ENCODE measurements around the gene ADAM10. TPM values are rescaled to one million over a fixed set of nuclear protein-coding genes. Genes with fewer than 3 reads are reported as not detected.
A peak's percentile ranks its signal among the peaks of the same experiment; 100 is the strongest.

The ADAM10 gene
- total RNA-seq, 1 donor from 2014 or later = 243 TPM

GRCh38 chr15:58571491-58571890 is 178.0 kb downstream of the ADAM10 start:
- TF ChIP-seq, protein P1, sequence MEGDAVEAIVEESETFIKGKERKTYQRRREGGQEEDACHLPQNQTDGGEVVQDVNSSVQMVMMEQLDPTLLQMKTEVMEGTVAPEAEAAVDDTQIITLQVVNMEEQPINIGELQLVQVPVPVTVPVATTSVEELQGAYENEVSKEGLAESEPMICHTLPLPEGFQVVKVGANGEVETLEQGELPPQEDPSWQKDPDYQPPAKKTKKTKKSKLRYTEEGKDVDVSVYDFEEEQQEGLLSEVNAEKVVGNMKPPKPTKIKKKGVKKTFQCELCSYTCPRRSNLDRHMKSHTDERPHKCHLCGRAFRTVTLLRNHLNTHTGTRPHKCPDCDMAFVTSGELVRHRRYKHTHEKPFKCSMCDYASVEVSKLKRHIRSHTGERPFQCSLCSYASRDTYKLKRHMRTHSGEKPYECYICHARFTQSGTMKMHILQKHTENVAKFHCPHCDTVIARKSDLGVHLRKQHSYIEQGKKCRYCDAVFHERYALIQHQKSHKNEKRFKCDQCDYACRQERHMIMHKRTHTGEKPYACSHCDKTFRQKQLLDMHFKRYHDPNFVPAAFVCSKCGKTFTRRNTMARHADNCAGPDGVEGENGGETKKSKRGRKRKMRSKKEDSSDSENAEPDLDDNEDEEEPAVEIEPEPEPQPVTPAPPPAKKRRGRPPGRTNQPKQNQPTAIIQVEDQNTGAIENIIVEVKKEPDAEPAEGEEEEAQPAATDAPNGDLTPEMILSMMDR (IDR thresholded peaks at IDR 0.05; ENCODE audit: insufficient read depth, low read depth, low read length) = no peak
- TF ChIP-seq EZH2 (IDR thresholded peaks at IDR 0.05; ENCODE audit: insufficient read depth, low read length) = no peak
- H3K27ac ChIP-seq (ENCODE audit: low read depth, low read length) = no peak overlapping the region
- Mint-ChIP-seq H3K4me3 (ENCODE audit: unreplicated experiment) (no peak overlapping the region), H3K4me1 (ENCODE audit: low read depth, unreplicated experiment) (peaks cover 1% of the 10 kb centered on the region), H3K9me3 (ENCODE audit: unreplicated experiment) (no peaks in the 10 kb centered on the region), H3K27me3 (ENCODE audit: low read depth, unreplicated experiment) (no peaks in the 10 kb centered on the region), H3K27ac (ENCODE audit: unreplicated experiment) (no peak overlapping the region), H3K36me3 (ENCODE audit: low read depth, unreplicated experiment) (no peaks in the 10 kb centered on the region)
- no peak overlapping the region for H3K4me3 ChIP-seq (ENCODE audit: insufficient read depth, low read depth, low read length)
- no peaks in the 10 kb centered on the region for H3K27me3 ChIP-seq (ENCODE audit: insufficient read depth, low read length)
- H3K4me1 ChIP-seq (ENCODE audit: insufficient read depth, low read length) = no peaks in the 10 kb centered on the region
- no peaks in the 10 kb centered on the region for H3K9me3 ChIP-seq (ENCODE audit: insufficient read depth, low read depth, low read length)
- H3K9ac ChIP-seq (ENCODE audit: low read length) = no peak overlapping the region
- FAIRE-seq (no peak), DNase-seq (ENCODE audit: low read depth) (no peak)
- no peaks in the 10 kb centered on the region for H3K79me2 ChIP-seq (ENCODE audit: insufficient read depth, low read length)
- no peak overlapping the region for H2AFZ ChIP-seq (ENCODE audit: low read depth, low read length)
- no peaks in the 10 kb centered on the region for H4K20me1 ChIP-seq (ENCODE audit: insufficient read depth, low read length)
- H3K4me2 ChIP-seq (ENCODE audit: low read length) = no peak overlapping the region
- no peaks in the 10 kb centered on the region for H3K36me3 ChIP-seq (ENCODE audit: insufficient read depth, low read length)

DNA sequence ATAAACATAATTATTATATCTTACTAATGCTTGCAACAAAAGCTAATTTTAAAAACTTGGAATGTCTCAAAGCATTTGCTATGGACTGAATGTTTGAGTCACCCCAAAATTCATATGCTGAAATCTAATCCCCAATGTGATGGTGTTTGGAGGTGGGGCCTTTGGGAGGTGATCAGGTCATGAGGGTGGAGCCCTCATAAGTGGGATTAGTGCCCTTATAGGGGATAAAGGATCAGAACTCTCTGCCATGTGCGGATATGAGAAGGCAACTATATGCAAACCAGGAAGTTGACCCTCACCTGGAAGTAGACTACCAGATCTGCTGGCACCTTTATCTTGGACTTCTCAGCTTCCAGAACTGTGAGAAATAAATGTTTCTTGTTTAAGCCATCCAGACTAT is 180.1 kb downstream of the ADAM10 start:
- Histone ChIP-seq H3K36me3 (ENCODE audit: insufficient read depth, low read length) (no peaks in the 10 kb centered on the region), H3K79me2 (ENCODE audit: insufficient read depth, low read length) (no peaks in the 10 kb centered on the region), H3K4me1 (ENCODE audit: insufficient read depth, low read length) (no peaks in the 10 kb centered on the region), H3K9ac (ENCODE audit: low read length) (no peak overlapping the region), H3K4me2 (ENCODE audit: low read length) (no peak overlapping the region), H3K27me3 (ENCODE audit: insufficient read depth, low read length) (no peaks in the 10 kb centered on the region), H3K9me3 (ENCODE audit: insufficient read depth, low read depth, low read length) (no peaks in the 10 kb centered on the region), H3K4me3 (ENCODE audit: insufficient read depth, low read depth, low read length) (no peak overlapping the region), H4K20me1 (ENCODE audit: insufficient read depth, low read length) (no peaks in the 10 kb centered on the region), H2AFZ (ENCODE audit: low read depth, low read length) (no peak overlapping the region), H3K27ac (ENCODE audit: low read depth, low read length) (no peak overlapping the region)
- no peak for FAIRE-seq
- Mint-ChIP-seq H3K4me3 (ENCODE audit: unreplicated experiment) (no peak overlapping the region), H3K27ac (ENCODE audit: unreplicated experiment) (no peak overlapping the region), H3K36me3 (ENCODE audit: low read depth, unreplicated experiment) (no peaks in the 10 kb centered on the region), H3K9me3 (ENCODE audit: unreplicated experiment) (no peaks in the 10 kb centered on the region), H3K4me1 (ENCODE audit: low read depth, unreplicated experiment) (peaks cover 1% of the 10 kb centered on the region), H3K27me3 (ENCODE audit: low read depth, unreplicated experiment) (peaks cover 3% of the 10 kb centered on the region)
- TF ChIP-seq, protein P1 (IDR thresholded peaks at IDR 0.05; ENCODE audit: insufficient read depth, low read depth, low read length) = no peak
- no peak for DNase-seq (ENCODE audit: low read depth)

- peak overlapping the region; percentile 32 for H2AFZ ChIP-seq (ENCODE audit: low read depth, low read length)
- FAIRE-seq = no peak
These were observed 181.3 kb downstream of the ADAM10 start for GRCh38 chr15:58568157-58568571.

More at GRCh38 chr15:58568157-58568571, 181.3 kb downstream of the ADAM10 start:
- Histone ChIP-seq H3K9me3 (ENCODE audit: insufficient read depth, low read depth, low read length) (no peaks in the 10 kb centered on the region), H3K79me2 (ENCODE audit: insufficient read depth, low read length) (no peaks in the 10 kb centered on the region), H3K4me3 (ENCODE audit: insufficient read depth, low read depth, low read length) (no peak overlapping the region), H3K27me3 (ENCODE audit: insufficient read depth, low read length) (no peaks in the 10 kb centered on the region), H3K27ac (ENCODE audit: low read depth, low read length) (no peak overlapping the region), H4K20me1 (ENCODE audit: insufficient read depth, low read length) (no peaks in the 10 kb centered on the region), H3K36me3 (ENCODE audit: insufficient read depth, low read length) (no peaks in the 10 kb centered on the region), H3K4me2 (ENCODE audit: low read length) (no peak overlapping the region), H3K9ac (ENCODE audit: low read length) (no peak overlapping the region), H3K4me1 (ENCODE audit: insufficient read depth, low read length) (no peaks in the 10 kb centered on the region)
- H3K9me3 Mint-ChIP-seq (ENCODE audit: unreplicated experiment) = no peaks in the 10 kb centered on the region
- TF ChIP-seq, protein P1 (IDR thresholded peaks at IDR 0.05; ENCODE audit: insufficient read depth, low read depth, low read length) = no peak
- TF ChIP-seq EZH2 (IDR thresholded peaks at IDR 0.05; ENCODE audit: insufficient read depth, low read length) = no peak
- peaks cover 4% of the 10 kb centered on the region for H3K27me3 Mint-ChIP-seq (ENCODE audit: low read depth, unreplicated experiment)
- no peak overlapping the region for H3K27ac Mint-ChIP-seq (ENCODE audit: unreplicated experiment)
- DNase-seq (ENCODE audit: low read depth) = no peak
- H3K4me3 Mint-ChIP-seq (ENCODE audit: unreplicated experiment) = no peak overlapping the region
- H3K36me3 Mint-ChIP-seq (ENCODE audit: low read depth, unreplicated experiment) = no peaks in the 10 kb centered on the region
- H3K4me1 Mint-ChIP-seq (ENCODE audit: low read depth, unreplicated experiment) = peaks cover 1% of the 10 kb centered on the region
